GM13976 (cell line): ENCODE results near the gene CDC42BPA.
"Not testable (repeated sequence)": the region's sequence is repeated elsewhere in the genome, so short reads cannot be mapped to it uniquely, and the experiment has no call there.

ENCODE experiments used
- DNase-seq: peaks from one replicate; pipeline ENCODE4 v3.0.0; 2012; ENCODE audit warnings: low spot score
- in situ Hi-C: fragments of 300-500 bp; cut with MboI; formaldehyde crosslinking; loops from one replicate; pipeline ENCODE4 v1.12.0; 2022; ENCODE audit warnings: low sequenced_read_pairs, mixed read lengths, inconsistent platforms; ENCODE audit not compliant: unreplicated experiment
- TF ChIP-seq, protein P1 (sequence below): IDR thresholded peaks from 2 replicates; pipeline ENCODE4 v1.5.1; 2012; ENCODE audit warnings: borderline replicate concordance, mild to moderate bottlenecking; ENCODE audit not compliant: insufficient read depth; ENCODE audit errors: extremely low read depth, missing control alignments, control extremely low read depth

Gene CDC42BPA

DNA sequence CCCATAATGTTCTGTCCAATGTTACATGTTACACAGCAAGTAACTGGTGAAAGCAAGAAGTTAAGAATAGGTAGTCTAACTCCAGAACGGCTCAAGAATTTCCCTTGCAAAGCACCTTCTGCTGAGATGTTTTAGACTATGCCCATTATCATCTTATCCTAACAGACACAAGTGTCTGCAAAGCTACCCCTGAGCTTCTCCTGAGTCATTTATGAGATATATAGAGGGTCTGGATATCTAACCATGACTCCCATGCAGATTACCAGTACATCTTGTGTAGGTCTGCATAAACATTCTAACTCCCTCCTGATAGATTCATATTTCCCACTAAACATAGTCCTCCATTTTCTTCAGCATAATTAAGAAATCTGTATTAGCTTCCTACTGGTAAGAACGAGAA is 206.5 kb downstream of the CDC42BPA start:
- in situ Hi-C loops = no loop called here
- DNase-seq = no peak
- TF ChIP-seq, protein P1, sequence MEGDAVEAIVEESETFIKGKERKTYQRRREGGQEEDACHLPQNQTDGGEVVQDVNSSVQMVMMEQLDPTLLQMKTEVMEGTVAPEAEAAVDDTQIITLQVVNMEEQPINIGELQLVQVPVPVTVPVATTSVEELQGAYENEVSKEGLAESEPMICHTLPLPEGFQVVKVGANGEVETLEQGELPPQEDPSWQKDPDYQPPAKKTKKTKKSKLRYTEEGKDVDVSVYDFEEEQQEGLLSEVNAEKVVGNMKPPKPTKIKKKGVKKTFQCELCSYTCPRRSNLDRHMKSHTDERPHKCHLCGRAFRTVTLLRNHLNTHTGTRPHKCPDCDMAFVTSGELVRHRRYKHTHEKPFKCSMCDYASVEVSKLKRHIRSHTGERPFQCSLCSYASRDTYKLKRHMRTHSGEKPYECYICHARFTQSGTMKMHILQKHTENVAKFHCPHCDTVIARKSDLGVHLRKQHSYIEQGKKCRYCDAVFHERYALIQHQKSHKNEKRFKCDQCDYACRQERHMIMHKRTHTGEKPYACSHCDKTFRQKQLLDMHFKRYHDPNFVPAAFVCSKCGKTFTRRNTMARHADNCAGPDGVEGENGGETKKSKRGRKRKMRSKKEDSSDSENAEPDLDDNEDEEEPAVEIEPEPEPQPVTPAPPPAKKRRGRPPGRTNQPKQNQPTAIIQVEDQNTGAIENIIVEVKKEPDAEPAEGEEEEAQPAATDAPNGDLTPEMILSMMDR = no peak

DNA sequence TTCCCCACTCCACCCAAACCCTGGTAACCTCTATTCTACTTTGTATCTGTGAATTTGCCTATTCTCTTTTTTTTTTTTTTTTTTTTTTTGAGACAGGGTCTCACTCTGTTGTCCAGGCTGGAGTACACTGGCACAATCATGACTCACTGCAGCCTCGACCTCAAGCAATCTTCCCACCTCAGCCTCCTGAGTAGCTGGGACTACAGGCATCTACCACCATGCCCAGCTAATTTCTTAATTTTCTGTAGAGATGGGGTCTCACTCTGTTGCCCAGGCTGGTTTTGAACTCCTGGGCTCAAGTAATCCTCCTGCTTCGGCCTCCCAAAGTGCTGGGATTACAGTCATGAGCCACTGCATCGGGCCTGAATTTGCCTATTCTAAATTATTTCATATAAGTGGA is 213.0 kb downstream of the CDC42BPA start:
- in situ Hi-C loops, DNase-seq: not testable (repeated sequence)

DNA sequence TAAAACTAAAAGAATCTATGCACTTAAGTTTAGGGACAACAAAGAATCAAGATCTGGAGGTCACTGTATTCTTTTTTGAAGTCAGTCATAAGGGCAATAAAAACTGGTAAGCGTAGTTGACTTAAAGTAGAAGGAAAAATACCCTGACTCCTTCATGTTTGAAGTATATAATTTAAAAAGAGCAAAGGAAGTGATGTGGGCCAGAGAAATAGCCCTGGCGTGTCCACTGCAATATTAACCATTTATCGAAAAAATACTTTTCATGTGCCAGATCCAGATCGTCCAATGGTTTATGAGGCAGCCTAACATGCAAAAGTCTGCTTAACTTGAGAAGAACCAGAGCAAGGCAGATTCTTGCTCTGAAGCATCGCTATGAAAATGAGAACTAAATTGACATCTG is 216.2 kb downstream of the CDC42BPA start:
- TF ChIP-seq, protein P1 = no peak
- in situ Hi-C loops = no loop called here
- DNase-seq = no peak

DNA sequence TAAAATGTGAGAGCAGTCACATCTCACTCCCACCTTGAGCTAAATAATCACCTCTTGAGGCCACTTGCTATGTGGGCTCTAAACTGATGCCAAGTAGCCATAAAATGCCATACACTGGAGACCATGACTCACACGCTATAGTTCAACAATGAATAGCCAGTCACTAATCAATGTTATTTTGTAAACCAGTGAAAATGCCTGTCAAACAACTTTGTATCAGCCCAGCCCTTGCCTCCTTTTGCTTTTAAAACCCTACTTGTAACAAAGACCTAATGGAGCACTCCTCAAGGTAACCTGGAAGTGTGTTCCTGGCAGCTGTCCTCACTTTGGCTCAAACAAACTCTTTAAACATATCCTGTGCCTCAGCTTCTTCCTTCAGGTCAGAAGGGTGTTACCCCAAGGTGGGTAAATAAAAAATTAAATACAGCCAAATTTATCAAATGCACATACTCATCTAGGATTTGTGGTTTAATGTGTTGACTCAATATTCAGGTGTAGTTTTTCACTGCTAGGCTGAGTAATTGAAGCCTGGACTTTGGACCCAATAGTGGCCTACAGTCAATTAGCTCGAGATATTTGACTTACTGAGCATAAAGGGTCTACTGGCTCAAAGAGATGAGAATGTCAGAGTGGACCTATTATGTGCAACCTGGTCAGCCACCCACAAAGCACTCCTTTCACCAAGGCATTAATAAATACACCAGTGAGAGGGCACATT is 223.9 kb downstream of the CDC42BPA start:
- in situ Hi-C loops = no loop called here
- DNase-seq = no peak
- TF ChIP-seq, protein P1 = no peak

DNA sequence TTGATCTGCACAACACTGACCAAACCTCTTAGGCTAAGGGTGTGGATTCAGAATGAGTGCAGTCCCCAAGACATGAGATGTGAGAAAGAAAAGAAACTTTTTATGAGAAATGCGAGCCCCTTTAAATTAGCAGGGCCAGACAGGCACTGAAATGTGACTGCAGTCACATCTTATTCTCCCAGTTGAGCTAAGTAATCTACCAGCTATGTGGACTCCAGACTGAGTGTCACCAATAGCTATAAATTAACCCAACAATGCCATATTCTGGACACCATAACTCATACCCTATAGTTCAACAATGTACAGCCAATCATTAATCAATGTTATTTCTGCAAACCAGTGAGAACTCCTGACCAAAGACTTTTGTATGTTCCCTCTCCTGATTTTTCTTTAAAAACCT is 225.0 kb downstream of the CDC42BPA start:
- TF ChIP-seq, protein P1 = no peak
- in situ Hi-C loops = no loop called here

DNA sequence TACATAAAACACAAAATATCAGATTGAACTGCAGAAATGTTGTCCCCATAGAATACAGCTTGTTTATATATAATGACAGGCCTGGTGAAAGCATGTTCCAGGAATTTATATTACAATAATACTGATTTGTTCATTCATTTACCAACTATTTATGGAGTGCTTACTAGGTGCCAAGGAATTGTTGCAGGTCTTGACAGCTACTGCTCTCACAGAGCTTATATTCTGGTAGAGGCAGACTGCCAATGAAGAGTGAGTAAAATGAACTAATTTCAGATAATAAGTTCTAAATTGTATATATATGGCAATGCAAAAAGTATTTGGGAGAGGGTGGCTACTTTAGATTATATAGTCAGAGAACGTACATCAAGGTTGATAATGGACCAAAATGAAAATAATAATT is 226.2 kb downstream of the CDC42BPA start:
- TF ChIP-seq, protein P1 = no peak
- in situ Hi-C loops = no loop called here
- DNase-seq = no peak

More for the DNA sequence above, 225.0 kb downstream of the CDC42BPA start:
- DNase-seq = no peak

DNA sequence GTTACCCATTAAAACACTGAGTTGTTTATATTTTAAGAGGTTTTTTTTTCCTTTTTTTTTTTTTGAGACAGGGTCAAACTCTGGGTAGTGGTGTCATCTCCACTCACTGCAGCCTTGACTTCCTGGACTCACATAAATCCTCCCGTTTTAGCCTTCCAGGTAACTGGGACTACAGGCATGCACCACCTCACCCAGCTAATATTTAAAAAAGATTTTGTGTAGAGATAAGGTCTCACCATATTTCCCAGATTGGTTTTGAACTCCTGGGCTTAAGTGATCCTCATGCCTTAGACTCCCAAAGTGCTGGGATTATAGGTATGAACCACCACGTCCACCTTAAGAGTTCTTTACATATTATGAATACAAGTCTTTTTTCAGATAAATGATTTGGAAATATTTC is 231.7 kb downstream of the CDC42BPA start:
- DNase-seq = no peak
- TF ChIP-seq, protein P1 = no peak
- in situ Hi-C loops = no loop called here
